ENCODE data around the gene PARD3B.

- no peak for TF ChIP-seq POLR2A (IDR thresholded peaks at IDR 0.05; ENCODE audit: low read depth, low read length)
- TF ChIP-seq POLR2AphosphoS5 (IDR thresholded peaks at IDR 0.05; ENCODE audit: low read depth, low read length) = no peak
- TF ChIP-seq TAF1 (IDR thresholded peaks at IDR 0.05; ENCODE audit: borderline replicate concordance, low read depth, low read length) = no peak
These were observed 906.7 kb downstream of the PARD3B start for GRCh38 chr2:205451901-205452512.

All from GM12892 (cell line).